ENCODE results near the gene CERS6.
"Not testable (repeated sequence)": the region's sequence is repeated elsewhere in the genome, so short reads cannot be mapped to it uniquely, and the experiment has no call there.

The CERS6 gene

GRCh38 chr2:168768357-168768756 lies 312.3 kb downstream of the CERS6 start:
- not testable (repeated sequence) for DNase-seq (ENCODE audit: low read depth in 2 of 2)

DNA sequence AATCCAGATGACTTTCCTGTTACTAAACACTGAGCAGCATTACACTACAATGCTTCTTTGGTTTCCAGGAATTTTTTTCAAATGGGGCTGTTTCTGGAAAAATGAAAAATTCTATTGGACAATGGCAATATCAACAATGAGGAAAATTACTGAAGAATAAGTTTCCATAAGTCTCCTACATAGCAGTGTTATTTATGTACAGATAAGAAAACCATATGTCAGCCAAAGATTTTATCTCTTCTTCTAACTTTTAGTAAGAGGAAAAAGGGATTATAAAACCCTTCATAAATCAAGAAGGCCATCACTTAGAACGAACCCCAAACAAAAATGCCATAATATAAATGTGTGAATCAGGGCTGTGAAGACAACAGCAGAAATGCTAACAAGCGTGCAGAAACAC lies 314.7 kb downstream of the CERS6 start:
- DNase-seq (ENCODE audit: low read depth in 2 of 2): no peak

DNA sequence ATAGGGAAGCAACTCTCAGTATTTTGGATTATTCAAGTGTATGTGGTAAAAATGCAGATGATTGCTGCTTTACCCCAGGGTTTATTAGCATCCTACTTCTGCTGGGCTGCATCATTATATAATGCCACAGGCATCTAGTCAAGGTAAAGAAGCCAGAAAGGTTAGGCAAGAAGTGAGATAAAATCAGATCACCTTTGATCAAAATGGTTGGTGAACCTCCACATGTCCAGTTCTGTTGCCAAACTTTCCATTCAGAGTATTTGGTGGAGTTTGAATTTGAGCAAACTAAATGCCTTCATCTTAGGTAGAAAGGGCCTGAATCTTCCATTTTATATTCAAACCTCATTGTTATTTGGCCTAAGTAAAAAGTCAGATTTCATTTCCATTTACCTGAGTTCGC lies 316.6 kb downstream of the CERS6 start:
- DNase-seq (ENCODE audit: low read depth in 2 of 2): no peak

DNA sequence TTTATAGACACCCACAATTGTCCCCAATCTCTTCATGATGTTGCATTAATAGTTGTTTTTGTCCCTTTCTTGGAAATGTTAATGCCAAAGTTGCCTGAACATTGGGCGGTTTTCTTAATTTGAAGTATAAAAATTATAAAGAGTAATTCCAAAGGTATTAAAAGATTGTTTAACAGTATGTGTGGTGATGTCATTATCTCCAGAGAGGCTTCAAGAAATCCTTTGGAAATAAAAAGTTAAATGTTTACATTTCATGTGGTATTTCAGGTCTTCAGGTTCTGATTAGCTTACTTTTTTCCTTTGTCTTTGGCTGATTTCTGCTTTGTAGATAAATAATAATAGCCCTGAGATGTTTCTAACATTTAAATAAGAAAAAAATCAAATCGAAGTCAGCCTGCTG lies 317.1 kb downstream of the CERS6 start:
- DNase-seq (ENCODE audit: low read depth in 2 of 2): no peak

- DNase-seq (ENCODE audit: low read depth in 2 of 2): peak; percentile 8 to 18
These were observed 317.8 kb downstream of the CERS6 start for GRCh38 chr2:168773719-168774521.

DNA sequence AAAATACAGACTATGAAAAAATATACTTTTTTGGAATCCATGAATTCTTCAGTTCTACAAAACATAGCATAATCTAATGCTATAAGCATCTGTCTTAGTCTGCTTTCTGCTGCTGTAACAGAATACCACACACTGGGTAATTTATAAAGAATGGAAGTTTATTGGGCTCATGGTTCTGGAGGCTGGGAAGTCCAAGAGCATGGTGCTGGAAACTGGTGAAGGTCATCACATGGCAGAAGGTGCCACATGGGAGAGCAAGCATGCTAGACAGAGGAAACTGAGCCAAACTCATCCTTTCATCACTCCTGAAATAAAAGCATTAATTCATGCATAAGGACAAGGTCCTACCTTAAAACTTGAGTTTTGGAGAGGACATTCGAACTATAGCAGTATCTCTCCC lies 319.8 kb downstream of the CERS6 start:
- DNase-seq (ENCODE audit: low read depth in 2 of 2): no peak

DNA sequence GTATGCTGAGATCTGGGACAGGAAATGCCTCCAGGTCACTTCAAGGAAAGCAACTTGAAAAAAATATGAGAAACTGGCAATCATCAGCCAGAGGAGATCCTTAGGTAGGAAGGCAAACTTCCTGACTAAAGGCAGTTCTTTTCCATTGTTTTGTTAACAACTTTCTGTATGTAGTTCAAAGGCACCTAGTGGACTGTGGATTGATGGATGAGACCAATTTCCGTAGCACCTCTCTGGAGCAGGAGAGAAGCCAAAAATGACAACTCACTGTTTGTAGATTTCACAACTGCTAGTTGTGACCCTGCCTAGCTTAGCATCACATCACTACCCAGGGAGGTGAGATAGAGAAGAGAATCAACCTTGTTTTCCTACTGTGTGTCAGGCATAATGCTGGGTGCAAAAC lies 324.6 kb downstream of the CERS6 start:
- no peak for DNase-seq (ENCODE audit: low read depth in 2 of 2)

DNA sequence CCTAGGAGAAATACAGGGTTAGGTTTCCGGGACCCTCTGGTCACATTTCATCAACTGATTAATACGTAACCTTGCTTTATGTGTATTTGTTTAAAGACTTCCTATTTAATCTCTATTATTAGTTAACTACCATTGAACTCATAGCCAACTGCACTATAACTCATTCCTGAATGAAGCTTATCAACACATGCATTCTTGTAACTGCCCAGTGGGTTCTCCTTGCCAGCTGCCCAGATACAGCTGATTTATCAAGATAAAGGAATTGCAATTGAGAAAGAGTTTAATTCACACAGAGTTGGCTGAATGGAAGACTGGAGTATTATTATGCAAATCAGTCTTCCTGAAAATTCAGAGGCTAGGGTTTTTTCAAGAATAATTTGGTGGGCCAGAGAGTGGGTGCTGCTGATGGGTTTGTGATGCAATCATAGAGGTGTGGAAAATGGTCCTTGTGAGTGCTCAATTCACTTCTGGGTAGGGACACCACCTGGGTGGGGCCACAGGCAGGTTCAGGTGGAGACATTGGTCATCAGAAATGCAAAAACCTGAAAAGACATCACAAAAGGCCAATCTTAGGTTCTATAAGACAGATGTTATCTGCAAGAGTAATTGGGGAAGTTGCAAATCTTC lies 325.2 kb downstream of the CERS6 start:
- no peak for DNase-seq (ENCODE audit: low read depth in 2 of 2)

GRCh38 chr2:168782271-168782670 lies 326.2 kb downstream of the CERS6 start:
- DNase-seq (ENCODE audit: low read depth in 2 of 2): no peak

DNA sequence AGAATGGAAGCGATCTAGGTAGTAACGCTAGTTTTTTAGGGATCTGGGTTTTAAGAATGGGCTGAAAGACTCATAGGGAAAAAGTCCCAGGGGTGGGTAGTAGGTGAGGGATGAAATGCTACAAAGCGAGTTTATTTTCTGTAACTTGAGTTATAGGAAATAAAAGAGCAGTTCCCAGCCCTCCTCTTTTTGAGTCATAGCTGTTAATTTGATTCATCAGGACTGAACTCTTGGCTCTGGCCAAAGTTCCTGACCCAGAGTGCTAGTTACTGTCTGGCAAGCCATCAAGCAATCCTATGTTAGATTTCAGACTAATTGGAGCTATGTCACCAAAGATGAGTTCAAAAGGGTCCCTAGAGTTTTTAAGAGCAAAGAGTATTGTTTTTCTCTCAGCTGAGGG lies 328.9 kb downstream of the CERS6 start:
- no peak for DNase-seq (ENCODE audit: low read depth in 2 of 2)

GRCh38 chr2:168787098-168787781 lies 331.2 kb downstream of the CERS6 start:
- DNase-seq (ENCODE audit: low read depth in 2 of 2): no peak

DNA sequence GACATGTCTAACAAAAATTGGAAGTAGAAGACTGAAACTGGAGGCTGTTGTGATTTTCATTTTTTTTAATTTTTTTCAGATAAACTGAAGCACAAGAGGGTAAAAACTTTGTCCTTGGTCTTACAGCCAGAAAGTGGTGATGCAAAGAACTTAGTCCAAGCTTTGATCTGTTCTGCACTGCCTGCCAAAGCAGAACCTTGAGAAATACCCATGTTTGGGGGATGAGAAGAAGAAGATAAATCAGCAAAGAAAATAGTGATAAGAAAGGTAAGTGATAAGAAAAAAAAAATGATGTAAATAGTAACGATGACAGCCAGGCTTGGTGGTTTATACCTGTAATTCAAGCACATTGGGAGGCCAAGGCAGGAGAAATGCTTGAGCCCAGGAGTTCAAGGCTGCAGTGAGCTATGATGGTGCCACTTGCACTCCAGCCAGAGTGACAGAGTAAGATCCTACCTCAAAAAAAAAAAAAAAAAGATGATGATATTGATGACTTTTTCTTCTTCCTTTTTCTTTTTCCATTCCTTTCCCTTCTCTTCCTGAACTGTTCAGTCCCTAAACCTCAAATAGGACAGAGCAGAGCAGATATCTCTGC lies 331.8 kb downstream of the CERS6 start:
- DNase-seq (ENCODE audit: low read depth in 2 of 2): no peak

GRCh38 chr2:168789776-168790175 lies 333.7 kb downstream of the CERS6 start:
- DNase-seq (ENCODE audit: low read depth in 2 of 2): no peak

DNA sequence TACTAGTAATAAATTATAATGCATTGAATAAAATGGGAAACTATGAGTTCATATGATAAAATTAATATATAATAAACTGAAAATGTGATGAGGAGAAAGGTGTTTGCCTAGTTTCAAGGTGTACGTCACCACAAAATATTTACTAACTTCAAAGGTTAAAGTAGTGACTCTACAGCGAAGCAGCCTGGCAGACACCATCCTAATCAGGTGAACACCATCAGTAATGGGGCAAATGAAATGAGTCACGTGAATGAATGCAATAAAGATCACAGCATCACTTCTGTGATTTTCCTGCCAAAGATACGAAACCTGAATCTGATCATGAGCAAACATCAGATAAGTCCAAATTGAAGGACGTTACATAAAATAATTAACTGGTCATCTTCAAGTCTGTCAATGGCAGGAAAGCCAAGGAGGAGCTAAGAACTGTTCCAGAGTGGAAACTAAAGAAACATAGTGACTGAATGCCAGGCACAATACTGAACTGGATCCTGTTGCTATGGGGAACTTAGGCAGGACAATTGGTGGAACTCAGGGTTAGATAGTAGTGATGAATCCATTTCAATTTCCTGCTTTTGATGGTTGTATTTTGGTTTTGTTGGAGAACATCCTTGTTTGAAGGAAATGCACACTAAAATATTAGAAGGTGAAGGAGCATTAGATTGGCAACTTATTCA lies 334.3 kb downstream of the CERS6 start:
- DNase-seq (ENCODE audit: low read depth in 2 of 2): no peak

DNA sequence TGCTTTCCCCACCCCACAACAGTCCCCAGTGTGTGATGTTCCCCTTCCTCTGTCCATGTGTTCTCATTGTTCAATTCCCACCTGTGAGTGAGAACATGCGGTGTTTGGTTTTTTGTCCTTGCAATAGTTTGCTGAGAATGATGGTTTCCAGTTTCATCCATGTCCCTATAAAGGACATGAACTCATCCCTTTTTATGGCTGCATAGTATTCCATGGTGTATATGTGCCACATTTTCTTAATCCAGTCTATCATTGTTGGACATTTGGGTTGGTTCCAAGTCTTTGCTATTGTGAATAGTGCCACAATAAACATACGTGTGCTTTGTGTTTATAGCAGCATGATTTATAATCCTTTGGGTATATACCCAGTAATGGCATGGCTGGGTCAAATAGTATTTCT lies 335.1 kb downstream of the CERS6 start:
- DNase-seq (ENCODE audit: low read depth in 2 of 2): not testable (repeated sequence)

GRCh38 chr2:168793596-168793995 lies 337.5 kb downstream of the CERS6 start:
- DNase-seq (ENCODE audit: low read depth in 2 of 2): no peak

DNA sequence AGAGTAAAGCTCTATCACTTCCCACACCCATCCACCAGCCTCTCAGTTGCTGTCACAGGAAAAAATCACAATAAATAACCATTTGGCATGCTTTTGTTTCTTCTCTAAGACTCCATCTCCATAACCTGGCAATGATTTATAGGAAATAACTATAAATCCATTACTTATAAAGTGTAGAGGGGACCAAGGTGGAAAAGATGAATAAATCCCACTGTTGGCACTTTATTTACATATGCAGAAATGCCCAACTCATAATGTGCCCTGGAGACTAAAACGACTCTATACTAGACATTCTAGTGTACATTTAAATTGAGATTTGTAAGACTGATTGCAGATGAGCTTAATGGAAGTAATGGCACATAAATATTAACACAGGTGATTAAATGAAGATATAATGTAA lies 338.9 kb downstream of the CERS6 start:
- DNase-seq (ENCODE audit: low read depth in 2 of 2): no peak

DNA sequence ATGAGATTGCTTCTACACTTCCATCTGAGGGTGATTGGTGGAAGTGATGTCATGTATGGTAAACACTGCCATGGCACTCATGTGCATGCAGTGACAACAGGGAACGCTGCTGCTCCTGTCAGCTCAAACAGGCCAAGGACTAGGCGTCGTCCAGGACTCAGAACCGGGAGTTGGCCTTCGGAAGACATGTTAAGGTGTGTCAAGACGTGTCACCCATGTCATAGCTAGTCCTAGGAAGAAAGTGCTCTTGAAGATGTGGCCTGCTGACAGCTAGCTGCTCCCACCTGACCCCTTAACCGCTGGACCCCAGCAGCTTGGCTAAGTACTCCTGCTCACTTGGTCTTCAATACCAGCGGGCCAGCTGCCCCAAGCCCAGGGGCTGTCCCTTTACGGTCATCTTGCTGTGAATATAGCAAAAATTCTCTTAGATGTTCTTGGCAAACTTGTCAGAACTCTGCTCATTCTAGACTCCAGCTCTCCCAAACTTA lies 340.1 kb downstream of the CERS6 start:
- DNase-seq (ENCODE audit: low read depth in 2 of 2): no peak

DNA sequence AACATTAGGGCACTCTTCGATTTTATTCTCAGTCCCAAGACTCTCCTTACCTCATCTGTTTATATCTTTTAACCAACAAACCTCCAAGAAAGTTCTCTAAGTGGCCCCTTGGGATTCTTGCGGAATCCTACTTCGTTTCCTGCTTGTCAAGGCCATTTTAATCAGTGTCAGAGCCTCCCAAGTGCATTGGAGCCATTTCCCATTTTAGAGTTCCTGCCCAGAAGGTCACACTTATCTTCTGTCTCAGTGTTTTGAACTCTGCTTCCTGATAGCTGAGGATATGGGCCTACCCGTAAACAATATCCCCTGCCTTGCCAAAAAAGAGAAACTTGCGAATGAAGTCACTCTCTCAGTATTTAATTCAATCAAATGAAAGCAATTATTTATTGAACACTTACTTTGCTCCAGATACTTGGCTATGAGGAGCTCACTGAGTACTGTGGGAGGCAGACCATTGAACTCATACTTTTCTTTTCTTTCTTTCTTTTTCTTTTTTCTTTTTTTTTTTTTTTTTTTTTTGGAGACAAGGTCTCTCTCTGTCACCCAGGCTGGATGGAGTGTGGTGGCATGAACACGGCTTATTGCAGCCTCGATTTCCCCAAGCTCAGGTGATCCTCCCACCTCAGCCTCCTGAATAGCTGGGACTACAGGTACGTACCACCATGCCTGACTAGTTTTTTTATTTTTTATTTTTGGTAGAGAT lies 340.7 kb downstream of the CERS6 start:
- DNase-seq (ENCODE audit: low read depth in 2 of 2): no peak

DNA sequence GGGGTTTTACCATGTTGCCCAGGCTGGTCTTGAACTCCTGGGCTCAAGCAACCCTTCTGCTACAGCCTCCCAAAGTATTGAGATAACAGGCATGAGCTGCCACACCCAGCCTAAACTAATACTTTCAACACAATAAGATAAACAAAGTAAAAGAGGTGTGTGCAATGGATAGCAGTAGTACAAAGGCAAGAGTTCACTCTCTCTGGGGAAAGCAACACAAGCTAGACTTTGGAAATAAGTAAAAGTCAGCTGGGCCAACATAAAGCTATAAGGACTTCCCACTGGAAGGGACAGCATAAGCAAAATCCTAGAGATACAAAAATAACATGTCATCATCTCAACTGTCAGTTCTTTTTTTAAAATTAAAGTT lies 341.2 kb downstream of the CERS6 start:
- DNase-seq (ENCODE audit: low read depth in 2 of 2): no peak

Data from fibroblast of skin of left biceps (primary cell).